VCaP (cell line): Measurements from ENCODE around the gene FOCAD.

Experiments
- H3K27ac ChIP-seq: fragments of 450-650 bp; 2 replicates; pipeline ENCODE4 v1.5.1; 2017
- CTCF ChIP-seq: fragments of 450-650 bp; conservative IDR thresholded peaks from 2 replicates; pipeline ENCODE4 v1.5.1; 2017; ENCODE audit warnings: mild to moderate bottlenecking, moderate library complexity

FOCAD gene

GRCh38 chr9:20854444-20854843 is 170.4 kb downstream of the FOCAD start:
- H3K27ac ChIP-seq, result no peak overlapping the region
- TF ChIP-seq CTCF, result no peak

- H3K27ac ChIP-seq, result no peak overlapping the region
- no peak for TF ChIP-seq CTCF
Measured at GRCh38 chr9:20863945-20864344, 179.9 kb downstream of the FOCAD start.

- no peak for TF ChIP-seq CTCF
- no peak overlapping the region for H3K27ac ChIP-seq
Measured at GRCh38 chr9:20865347-20865746, 181.3 kb downstream of the FOCAD start.

GRCh38 chr9:20870115-20870514 is 186.1 kb downstream of the FOCAD start:
- H3K27ac ChIP-seq, result no peak overlapping the region
- TF ChIP-seq CTCF, result no peak

GRCh38 chr9:20872340-20872977 is 188.4 kb downstream of the FOCAD start:
- no peak for TF ChIP-seq CTCF
- H3K27ac ChIP-seq, result no peak overlapping the region

GRCh38 chr9:20873240-20873865 is 189.3 kb downstream of the FOCAD start:
- TF ChIP-seq CTCF, result no peak
- H3K27ac ChIP-seq, result no peak overlapping the region

- H3K27ac ChIP-seq, result no peak overlapping the region
- no peak for TF ChIP-seq CTCF
Measured at GRCh38 chr9:20880271-20880670, 196.2 kb downstream of the FOCAD start.
